GM12875 (cell line): ENCODE data around the gene FOXS1.

Experiments used
- H3K4me3 ChIP-seq: one replicate; pipeline ENCODE4 v1.5.1; 2011; ENCODE audit warnings: low read depth, low read length, control low read depth
- CTCF ChIP-seq: IDR thresholded peaks from 2 replicates; pipeline ENCODE4 v1.5.1; 2011; ENCODE audit warnings: low read depth, mild to moderate bottlenecking, control low read depth, inconsistent platforms, low read length, moderate library complexity, borderline replicate concordance; ENCODE audit not compliant: insufficient read depth

Gene FOXS1

GRCh38 chr20:31843881-31844280 lies 1.5 kb downstream of the FOXS1 start:
- no peak for TF ChIP-seq CTCF
- no peak overlapping the region for H3K4me3 ChIP-seq

GRCh38 chr20:31843288-31843687 lies 2.1 kb downstream of the FOXS1 start:
- TF ChIP-seq CTCF: no peak
- no peak overlapping the region for H3K4me3 ChIP-seq

- no peak overlapping the region for H3K4me3 ChIP-seq
These were observed 2.8 kb downstream of the FOXS1 start for GRCh38 chr20:31842471-31843157.

GRCh38 chr20:31841928-31842327 lies 3.5 kb downstream of the FOXS1 start:
- no peak overlapping the region for H3K4me3 ChIP-seq
- TF ChIP-seq CTCF: no peak

More at GRCh38 chr20:31842471-31843157, 2.8 kb downstream of the FOXS1 start:
- no peak for TF ChIP-seq CTCF

- TF ChIP-seq CTCF: no peak
- no peak overlapping the region for H3K4me3 ChIP-seq
These were observed 4.2 kb downstream of the FOXS1 start for GRCh38 chr20:31840906-31841816.

GRCh38 chr20:31839782-31840487 lies 5.5 kb downstream of the FOXS1 start:
- no peak for TF ChIP-seq CTCF
- no peak overlapping the region for H3K4me3 ChIP-seq
